Ectodermal cell (in vitro differentiated cells): ENCODE results near the gene VAV2.

Source experiments
- H3K27ac ChIP-seq: 2 replicates; pipeline ENCODE4 v1.7.0; 2013; ENCODE audit warnings: mild to moderate bottlenecking, low read depth, low read length; ENCODE audit not compliant: insufficient read depth, poor library complexity, severe bottlenecking
- H3K27me3 ChIP-seq: 2 replicates; pipeline ENCODE4 v1.7.0; 2013; ENCODE audit warnings: mild to moderate bottlenecking, low read length; ENCODE audit not compliant: insufficient read depth, control insufficient read depth, poor library complexity, severe bottlenecking
- H3K36me3 ChIP-seq: one replicate; pipeline ENCODE4 v1.7.0; 2013; ENCODE audit warnings: low read length; ENCODE audit not compliant: control insufficient read depth, insufficient read depth
- H3K4me1 ChIP-seq: one replicate; pipeline ENCODE4 v1.7.0; 2013; ENCODE audit warnings: low read length; ENCODE audit not compliant: control insufficient read depth, insufficient read depth
- H3K4me3 ChIP-seq: 2 replicates; pipeline ENCODE4 v1.7.0; 2013; ENCODE audit warnings: low read depth, low read length, control low read depth; ENCODE audit not compliant: insufficient read depth
- H3K9me3 ChIP-seq: 2 replicates; pipeline ENCODE4 v1.7.0; 2013; ENCODE audit warnings: mild to moderate bottlenecking, low read length, moderate library complexity; ENCODE audit not compliant: control insufficient read depth
- WGBS, 2 experiments: methylation state at CpG; one replicate each; pipeline ENCODE4 v1.1.7; 2013; ENCODE audit warnings: missing lambda C conversion rate in 2 of 2; 5-methylcytosine and 5-hydroxymethylcytosine counted together

The VAV2 gene

GRCh38 chr9:133956520-133957076 lies 35.5 kb downstream of the VAV2 start:
- H3K4me1 ChIP-seq: peaks cover 36% of the 10 kb centered on the region
- no peaks in the 10 kb centered on the region for H3K9me3 ChIP-seq
- peak overlapping the region; percentile 74 for H3K27ac ChIP-seq
- no peaks in the 10 kb centered on the region for H3K27me3 ChIP-seq
- no peaks in the 10 kb centered on the region for H3K36me3 ChIP-seq
- H3K4me3 ChIP-seq: no peak overlapping the region
- WGBS, 2 experiments: 34 to 41% methylated on average over 14 of the region's 14 CpGs

GRCh38 chr9:133955821-133956411 lies 36.2 kb downstream of the VAV2 start:
- Histone ChIP-seq H3K36me3 (no peaks in the 10 kb centered on the region), H3K9me3 (no peaks in the 10 kb centered on the region), H3K27me3 (no peaks in the 10 kb centered on the region), H3K27ac (peak overlapping the region; percentile 74), H3K4me1 (peaks cover 29% of the 10 kb centered on the region), H3K4me3 (no peak overlapping the region)
- WGBS, 2 experiments: 9% methylated on average over 15 of the region's 15 CpGs

GRCh38 chr9:133954862-133955529 lies 37.1 kb downstream of the VAV2 start:
- H3K27me3 ChIP-seq: no peaks in the 10 kb centered on the region
- H3K4me3 ChIP-seq: no peak overlapping the region
- WGBS, 2 experiments: 83 to 85% methylated on average over 14 of the region's 14 CpGs
- no peak overlapping the region for H3K27ac ChIP-seq
- H3K9me3 ChIP-seq: no peaks in the 10 kb centered on the region
- H3K36me3 ChIP-seq: no peaks in the 10 kb centered on the region
- peaks cover 20% of the 10 kb centered on the region for H3K4me1 ChIP-seq

GRCh38 chr9:133953976-133954709 lies 38.0 kb downstream of the VAV2 start:
- H3K27ac ChIP-seq: no peak overlapping the region
- H3K4me3 ChIP-seq: no peak overlapping the region
- no peaks in the 10 kb centered on the region for H3K36me3 ChIP-seq
- no peaks in the 10 kb centered on the region for H3K9me3 ChIP-seq
- H3K4me1 ChIP-seq: peaks cover 14% of the 10 kb centered on the region
- 89 to 92% methylated on average over 29 of the region's 29 CpGs for WGBS, 2 experiments
- H3K27me3 ChIP-seq: no peaks in the 10 kb centered on the region

- Histone ChIP-seq H3K4me1 (peaks cover 14% of the 10 kb centered on the region), H3K27ac (no peak overlapping the region), H3K9me3 (no peaks in the 10 kb centered on the region), H3K27me3 (no peaks in the 10 kb centered on the region), H3K36me3 (no peaks in the 10 kb centered on the region), H3K4me3 (no peak overlapping the region)
- WGBS, 2 experiments: 94 to 95% methylated on average over 4 of the region's 4 CpGs
Observed at GRCh38 chr9:133953621-133953975, 38.5 kb downstream of the VAV2 start.

GRCh38 chr9:133952598-133953550 lies 39.2 kb downstream of the VAV2 start:
- Histone ChIP-seq H3K4me3 (no peak overlapping the region), H3K4me1 (peaks cover 14% of the 10 kb centered on the region), H3K36me3 (no peaks in the 10 kb centered on the region), H3K27ac (no peak overlapping the region), H3K27me3 (no peaks in the 10 kb centered on the region), H3K9me3 (no peaks in the 10 kb centered on the region)
- WGBS, 2 experiments: 92 to 94% methylated on average over 18 of the region's 18 CpGs

GRCh38 chr9:133951265-133951664 lies 40.9 kb downstream of the VAV2 start:
- H3K27me3 ChIP-seq: no peaks in the 10 kb centered on the region
- no peak overlapping the region for H3K4me3 ChIP-seq
- no peaks in the 10 kb centered on the region for H3K9me3 ChIP-seq
- H3K36me3 ChIP-seq: no peaks in the 10 kb centered on the region
- WGBS, 2 experiments: 91 to 93% methylated on average over 8 of the region's 8 CpGs
- H3K4me1 ChIP-seq: peaks cover 6% of the 10 kb centered on the region
- H3K27ac ChIP-seq: no peak overlapping the region

- Histone ChIP-seq H3K4me3 (no peak overlapping the region), H3K4me1 (no peaks in the 10 kb centered on the region), H3K36me3 (no peaks in the 10 kb centered on the region), H3K27ac (no peak overlapping the region), H3K9me3 (no peaks in the 10 kb centered on the region), H3K27me3 (no peaks in the 10 kb centered on the region)
- WGBS, 2 experiments: 94% methylated on average over 25 of the region's 25 CpGs
Observed at GRCh38 chr9:133950629-133951111, 41.5 kb downstream of the VAV2 start.

GRCh38 chr9:133950192-133950591 lies 41.9 kb downstream of the VAV2 start:
- H3K27ac ChIP-seq: no peak overlapping the region
- no peaks in the 10 kb centered on the region for H3K36me3 ChIP-seq

More at GRCh38 chr9:133950192-133950591, 41.9 kb downstream of the VAV2 start:
- Histone ChIP-seq H3K4me3 (no peak overlapping the region), H3K27me3 (no peaks in the 10 kb centered on the region), H3K9me3 (no peaks in the 10 kb centered on the region), H3K4me1 (no peaks in the 10 kb centered on the region)
- 83% methylated on average over 13 of the region's 13 CpGs for WGBS, 2 experiments
